Lung (tissue), 12 donors: Measurements from ENCODE around the gene ARGFX. TPM values are rescaled to one million over a fixed set of nuclear protein-coding genes. Genes with fewer than 3 reads are reported as not detected.
"Not testable (repeated sequence)": the region's sequence is repeated elsewhere in the genome, so short reads cannot be mapped to it uniquely, and the experiment has no call there.

Source experiments
- ATAC-seq: fragments of 200-7000 bp; cut with Tn5 transposase; one replicate; pipeline ENCODE4 v1.9.1; 2020; ENCODE audit warnings: moderate number of reproducible peaks; ENCODE audit not compliant: insufficient read depth, low FRiP score
- DNase-seq, 3 donors: peaks; one replicate each; pipeline ENCODE4 v3.0.0-alpha.2; 2013 to 2017
- H3K27ac ChIP-seq, 2 donors: one replicate each; pipeline ENCODE4 v1.5.1; 2013; ENCODE audit warnings: mild to moderate bottlenecking in 2 of 2, moderate library complexity in 2 of 2, control low read depth in 1 of 2, inconsistent platforms in 1 of 2, low read depth in 1 of 2, low read length in 1 of 2
- H3K27me3 ChIP-seq, 3 donors: one replicate each; pipeline ENCODE4 v1.5.1; 2013; ENCODE audit warnings: low read length in 2 of 3; ENCODE audit not compliant: control insufficient read depth in 3 of 3, insufficient read depth in 3 of 3
- H3K36me3 ChIP-seq, 4 donors: one replicate each; pipeline ENCODE4 v1.5.1; 2013; ENCODE audit warnings: low read length in 4 of 4, mild to moderate bottlenecking in 1 of 4, moderate library complexity in 1 of 4; ENCODE audit not compliant: control insufficient read depth in 4 of 4, insufficient read depth in 4 of 4
- H3K4me1 ChIP-seq, 5 donors: one replicate each; pipeline ENCODE4 v1.5.1; 2013; ENCODE audit warnings: low read length in 5 of 5, mild to moderate bottlenecking in 2 of 5, moderate library complexity in 1 of 5; ENCODE audit not compliant: control insufficient read depth in 5 of 5, insufficient read depth in 5 of 5
- H3K4me3 ChIP-seq: one replicate; pipeline ENCODE4 v1.5.1; 2013; ENCODE audit warnings: mild to moderate bottlenecking, control low read depth, moderate library complexity
- H3K9ac ChIP-seq, 2 donors: one replicate each; pipeline ENCODE4 v1.5.1; 2013; ENCODE audit warnings: low read length in 2 of 2, control low read depth in 1 of 2; ENCODE audit not compliant: insufficient read depth in 1 of 2
- H3K9me3 ChIP-seq, 4 donors: one replicate each; pipeline ENCODE4 v1.5.1; 2013; ENCODE audit warnings: low read length in 3 of 4, mild to moderate bottlenecking in 1 of 4, moderate library complexity in 1 of 4; ENCODE audit not compliant: control insufficient read depth in 4 of 4, insufficient read depth in 3 of 4
- WGBS, 2 donors: extraction: QIAGEN DNeasy Blood & Tissue Kit; methylation state at CpG; one replicate each; pipeline ENCODE4 v1.1.7; 2013; 5-methylcytosine and 5-hydroxymethylcytosine counted together
- polyA plus RNA-seq, 2 donors: library from polyadenylated mRNA; stranded (reverse); fragments of 200-250 nt; gene quantifications; one replicate each; pipeline ENCODE4 v1.2.1, GENCODE V29; 2013
- total RNA-seq, 2 donors: library from RNA; depleted of rRNA in 1 of 2; stranded (reverse); fragments of >200 nt in 1 of 2; gene quantifications; one replicate each; pipeline ENCODE4 v1.2.1, GENCODE V29; 2014 to 2021
- TF ChIP-seq, protein P1 (sequence below): IDR thresholded peaks from 2 replicates; pipeline ENCODE4 v1.5.1; 2012; ENCODE audit warnings: mild to moderate bottlenecking; ENCODE audit errors: control extremely low read depth, extremely low read depth
- donor health status: control.
- donor health status: control.
- donor health status: Bipolar disorder and iron deficiency.
- donor health status: healthy.
- donor health status: DM: yes; HTN: yes; CAD: no.

The ARGFX gene
- total and polyA plus RNA-seq, 4 donors = not detected

DNA sequence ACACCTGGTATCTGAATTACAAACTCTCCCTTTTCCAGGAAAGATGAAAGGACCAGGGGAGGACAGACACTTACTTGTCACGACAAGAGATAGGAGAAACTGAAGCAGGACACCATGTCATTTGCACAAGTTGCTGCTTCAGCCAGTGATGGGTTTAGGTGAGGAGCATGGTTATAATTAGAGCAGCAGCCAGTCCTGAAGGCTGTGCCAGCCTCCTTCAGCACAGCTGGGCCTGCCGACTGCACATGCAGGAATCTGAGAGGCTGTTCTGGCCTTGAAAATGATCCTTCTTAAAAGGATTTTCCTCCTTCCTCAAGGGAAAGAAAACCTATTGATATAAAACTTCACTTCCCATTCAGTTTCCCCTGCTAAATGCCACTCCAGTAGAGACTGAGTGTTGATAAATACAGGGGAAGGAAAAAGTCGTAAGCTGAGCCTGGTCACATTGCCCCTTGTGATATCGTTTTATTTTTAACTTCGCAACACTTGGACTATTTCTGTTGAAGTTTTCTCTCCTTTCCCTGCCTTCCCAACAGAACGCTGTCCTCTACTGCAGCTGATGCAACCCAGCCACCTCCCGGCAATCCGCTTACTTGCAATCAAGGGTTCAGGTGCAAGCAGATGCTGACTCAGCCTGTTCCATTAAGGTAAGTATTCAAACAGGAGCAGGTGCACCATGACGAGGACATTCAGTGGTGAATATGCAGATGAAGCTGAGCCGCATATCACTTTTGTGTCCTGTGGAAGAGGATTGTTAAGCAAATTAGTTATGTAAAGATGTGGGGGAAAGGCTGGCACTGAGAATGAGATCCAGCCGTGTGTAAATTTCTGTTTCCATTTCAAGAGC, 25.3 kb downstream of the ARGFX start, which contains the start of gene FBXO40:
Gene FBXO40 (plus strand): TSS at position 524 of the 847 bp plus-strand sequence. CDS start 27,197 bp downstream, outside the sequence.
- no peak within 1 kb of the TSS for H3K9ac ChIP-seq

DNA sequence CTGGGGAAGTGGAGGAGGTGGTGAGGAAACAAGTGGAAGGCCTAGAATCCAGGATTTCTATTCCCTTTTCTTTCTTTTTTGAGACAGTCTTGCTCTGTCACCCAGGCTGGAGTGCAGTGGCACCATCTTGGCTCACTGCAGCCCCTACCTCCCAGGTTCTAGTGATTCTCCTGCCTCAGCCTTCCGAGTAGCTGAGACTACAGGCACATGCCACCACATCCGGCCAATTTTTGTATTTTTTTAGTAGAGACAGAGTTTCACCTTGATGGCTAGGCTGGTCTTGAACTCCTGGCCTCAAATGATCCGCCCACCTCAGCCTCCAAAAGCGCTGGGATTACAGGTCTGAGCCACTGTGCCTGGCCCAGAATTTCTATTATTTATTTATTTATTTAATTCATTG, 26.1 kb downstream of the ARGFX start:
- H3K4me1 ChIP-seq, H3K4me3 ChIP-seq, DNase-seq, H3K9ac ChIP-seq, H3K36me3 ChIP-seq, H3K27me3 ChIP-seq, H3K9me3 ChIP-seq, ATAC-seq: not testable (repeated sequence)
- WGBS, 2 donors = 93 to 99% methylated on average over 4 of the region's 4 CpGs
- H3K27ac ChIP-seq = peak overlapping the region in 1 of 2 donors; percentile 78

More for the DNA sequence above, 25.3 kb downstream of the ARGFX start, which contains the start of gene FBXO40:
- no peaks in the 10 kb centered on the region for H3K9me3 ChIP-seq
- DNase-seq = peak in 1 of 3 donors; percentile 21
- TF ChIP-seq, protein P1, sequence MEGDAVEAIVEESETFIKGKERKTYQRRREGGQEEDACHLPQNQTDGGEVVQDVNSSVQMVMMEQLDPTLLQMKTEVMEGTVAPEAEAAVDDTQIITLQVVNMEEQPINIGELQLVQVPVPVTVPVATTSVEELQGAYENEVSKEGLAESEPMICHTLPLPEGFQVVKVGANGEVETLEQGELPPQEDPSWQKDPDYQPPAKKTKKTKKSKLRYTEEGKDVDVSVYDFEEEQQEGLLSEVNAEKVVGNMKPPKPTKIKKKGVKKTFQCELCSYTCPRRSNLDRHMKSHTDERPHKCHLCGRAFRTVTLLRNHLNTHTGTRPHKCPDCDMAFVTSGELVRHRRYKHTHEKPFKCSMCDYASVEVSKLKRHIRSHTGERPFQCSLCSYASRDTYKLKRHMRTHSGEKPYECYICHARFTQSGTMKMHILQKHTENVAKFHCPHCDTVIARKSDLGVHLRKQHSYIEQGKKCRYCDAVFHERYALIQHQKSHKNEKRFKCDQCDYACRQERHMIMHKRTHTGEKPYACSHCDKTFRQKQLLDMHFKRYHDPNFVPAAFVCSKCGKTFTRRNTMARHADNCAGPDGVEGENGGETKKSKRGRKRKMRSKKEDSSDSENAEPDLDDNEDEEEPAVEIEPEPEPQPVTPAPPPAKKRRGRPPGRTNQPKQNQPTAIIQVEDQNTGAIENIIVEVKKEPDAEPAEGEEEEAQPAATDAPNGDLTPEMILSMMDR = no peak
- H3K27ac ChIP-seq = peak within 1 kb of the TSS in 1 of 2 donors; percentile 78
- H3K4me1 ChIP-seq = peaks cover 0 to 3% (median 0%) of the 10 kb centered on the region in 5 donors
- H3K4me3 ChIP-seq = no peak within 1 kb of the TSS
- no peak for ATAC-seq
- 48 to 68% methylated on average over 11 of the region's 11 CpGs for WGBS, 2 donors
- no peaks in the 10 kb centered on the region for H3K27me3 ChIP-seq
- no peaks in the 10 kb centered on the region for H3K36me3 ChIP-seq

DNA sequence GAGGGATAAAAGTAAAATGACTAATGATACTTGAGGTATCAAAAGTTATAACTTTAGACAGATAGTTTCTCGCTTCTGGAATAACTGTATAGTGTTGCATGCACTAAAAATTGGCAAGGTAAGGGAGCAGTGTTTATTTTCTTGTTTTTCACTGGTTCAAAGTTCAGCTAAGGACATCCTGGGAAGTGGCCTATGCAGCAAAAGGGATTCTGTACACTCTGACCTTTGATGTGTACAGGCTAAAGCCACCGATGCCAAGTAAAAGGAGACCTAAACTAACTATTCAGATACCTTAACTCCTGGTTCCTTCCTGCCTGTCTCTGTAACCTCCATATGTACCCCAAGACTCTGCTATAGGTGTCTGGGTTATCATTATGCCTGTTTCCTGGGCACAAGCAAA, 27.1 kb downstream of the ARGFX start:
- DNase-seq (no peak), ATAC-seq (no peak)
- TF ChIP-seq, protein P1 = no peak
- Histone ChIP-seq H3K9me3 (no peaks in the 10 kb centered on the region), H3K4me1 (peaks cover 0 to 3% (median 0%) of the 10 kb centered on the region in 5 donors), H3K27me3 (no peaks in the 10 kb centered on the region), H3K36me3 (no peaks in the 10 kb centered on the region), H3K4me3 (no peak overlapping the region), H3K9ac (no peak overlapping the region), H3K27ac (peak overlapping the region in 1 of 2 donors; percentile 90)
- WGBS, 2 donors = 76 to 89% methylated on average over 2 of the region's 2 CpGs

DNA sequence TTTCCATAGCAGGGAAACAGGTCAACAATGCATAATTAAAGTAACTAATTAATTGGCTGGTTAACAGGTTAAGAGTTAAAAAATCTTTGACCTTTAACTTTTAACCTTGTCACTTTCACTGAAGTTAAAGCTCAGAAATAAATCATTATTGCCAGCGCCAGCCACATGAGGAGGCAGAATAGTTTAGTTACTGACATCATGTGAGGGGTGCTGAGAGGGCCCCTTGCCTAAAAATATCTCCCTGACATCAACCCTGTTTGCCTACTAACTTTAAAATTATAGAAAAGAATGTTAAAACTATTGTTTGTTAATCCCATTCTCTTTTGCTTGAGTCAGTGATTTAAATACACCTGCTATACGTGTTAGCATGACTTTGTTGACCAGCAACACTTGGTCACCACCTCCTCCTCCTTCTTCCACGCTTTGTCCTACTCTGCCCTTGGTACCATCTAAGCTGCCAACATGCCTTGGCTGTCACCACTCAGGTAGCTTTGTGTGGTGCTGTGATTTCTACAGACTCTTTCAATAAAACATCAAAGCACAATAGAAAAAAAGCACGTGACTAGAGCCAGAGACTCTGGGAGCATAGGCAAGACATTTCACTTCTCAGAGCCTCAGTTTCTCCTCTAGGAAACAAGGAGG, 28.1 kb downstream of the ARGFX start:
- no peaks in the 10 kb centered on the region for H3K9me3 ChIP-seq
- ATAC-seq (no peak), DNase-seq (no peak)
- TF ChIP-seq, protein P1 = no peak
- no peaks in the 10 kb centered on the region for H3K27me3 ChIP-seq
- 86 to 91% methylated on average over 4 of the region's 4 CpGs for WGBS, 2 donors
- H3K27ac ChIP-seq = peak overlapping the region in 1 of 2 donors; percentile 78
- H3K36me3 ChIP-seq = no peaks in the 10 kb centered on the region
- peaks cover 0 to 3% (median 0%) of the 10 kb centered on the region in 5 donors for H3K4me1 ChIP-seq
- no peak overlapping the region for H3K9ac ChIP-seq
- H3K4me3 ChIP-seq = no peak overlapping the region
